Testis (tissue), 2 donors: ENCODE data around the gene TOP1.

ENCODE experiments used
- CTCF ChIP-seq, 3 experiments: fragments of 450-650 bp in 2 of 3; fragments of 200-600 bp in 1 of 3; sonication (generic) in 1 of 3; IDR thresholded peaks; one replicate each; pipeline ENCODE4 v1.5.1; 2016 to 2019; ENCODE audit warnings: antibody characterized with exemption in 3 of 3, mild to moderate bottlenecking in 2 of 3, moderate library complexity in 1 of 3
- POLR2A ChIP-seq: fragments of 450-650 bp; IDR thresholded peaks from one replicate; pipeline ENCODE4 v1.6.1; 2017; ENCODE audit warnings: antibody characterized with exemption, mild to moderate bottlenecking, moderate library complexity

- TF ChIP-seq CTCF (IDR thresholded peaks at IDR 0.05) (no peak), POLR2A (no peak)
Measured at GRCh38 chr20:41131594-41132387, 103.2 kb downstream of the TOP1 start.
